GM21360 (cell line): ENCODE measurements around the gene DGKH.

ENCODE experiments used
- ATAC-seq: cut with Tn5 transposase; IDR thresholded peaks from one replicate; pipeline ENCODE4 v1.9.1; 2021; ENCODE audit warnings: mild to moderate bottlenecking, moderate library complexity; ENCODE audit not compliant: unreplicated experiment

Gene DGKH, protein sequence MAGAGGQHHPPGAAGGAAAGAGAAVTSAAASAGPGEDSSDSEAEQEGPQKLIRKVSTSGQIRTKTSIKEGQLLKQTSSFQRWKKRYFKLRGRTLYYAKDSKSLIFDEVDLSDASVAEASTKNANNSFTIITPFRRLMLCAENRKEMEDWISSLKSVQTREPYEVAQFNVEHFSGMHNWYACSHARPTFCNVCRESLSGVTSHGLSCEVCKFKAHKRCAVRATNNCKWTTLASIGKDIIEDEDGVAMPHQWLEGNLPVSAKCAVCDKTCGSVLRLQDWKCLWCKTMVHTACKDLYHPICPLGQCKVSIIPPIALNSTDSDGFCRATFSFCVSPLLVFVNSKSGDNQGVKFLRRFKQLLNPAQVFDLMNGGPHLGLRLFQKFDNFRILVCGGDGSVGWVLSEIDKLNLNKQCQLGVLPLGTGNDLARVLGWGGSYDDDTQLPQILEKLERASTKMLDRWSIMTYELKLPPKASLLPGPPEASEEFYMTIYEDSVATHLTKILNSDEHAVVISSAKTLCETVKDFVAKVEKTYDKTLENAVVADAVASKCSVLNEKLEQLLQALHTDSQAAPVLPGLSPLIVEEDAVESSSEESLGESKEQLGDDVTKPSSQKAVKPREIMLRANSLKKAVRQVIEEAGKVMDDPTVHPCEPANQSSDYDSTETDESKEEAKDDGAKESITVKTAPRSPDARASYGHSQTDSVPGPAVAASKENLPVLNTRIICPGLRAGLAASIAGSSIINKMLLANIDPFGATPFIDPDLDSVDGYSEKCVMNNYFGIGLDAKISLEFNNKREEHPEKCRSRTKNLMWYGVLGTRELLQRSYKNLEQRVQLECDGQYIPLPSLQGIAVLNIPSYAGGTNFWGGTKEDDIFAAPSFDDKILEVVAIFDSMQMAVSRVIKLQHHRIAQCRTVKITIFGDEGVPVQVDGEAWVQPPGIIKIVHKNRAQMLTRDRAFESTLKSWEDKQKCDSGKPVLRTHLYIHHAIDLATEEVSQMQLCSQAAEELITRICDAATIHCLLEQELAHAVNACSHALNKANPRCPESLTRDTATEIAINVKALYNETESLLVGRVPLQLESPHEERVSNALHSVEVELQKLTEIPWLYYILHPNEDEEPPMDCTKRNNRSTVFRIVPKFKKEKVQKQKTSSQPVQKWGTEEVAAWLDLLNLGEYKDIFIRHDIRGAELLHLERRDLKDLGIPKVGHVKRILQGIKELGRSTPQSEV

DNA sequence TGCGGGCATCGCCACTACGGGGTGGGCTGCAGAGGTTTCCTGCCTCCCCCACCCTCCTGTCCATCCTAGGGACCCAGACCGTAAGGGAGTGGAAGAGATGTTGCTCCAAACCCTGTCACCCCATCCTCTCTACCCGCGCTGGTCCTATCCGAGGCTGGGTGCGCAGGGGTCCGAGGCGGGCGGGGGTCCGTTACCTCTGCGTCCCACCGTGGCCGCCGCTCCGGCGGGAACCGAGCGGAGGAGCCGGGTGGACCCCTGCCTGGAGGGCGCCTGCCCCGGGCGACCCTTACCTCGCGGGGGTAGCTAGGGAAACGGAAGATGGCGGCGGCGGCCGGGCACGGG lies at the start of gene DGKH:
Gene DGKH (plus strand): TSS at position 307 of the 342 bp plus-strand sequence. CDS start 126 bp downstream, outside the sequence.
- ATAC-seq, result peak; percentile 29

GRCh38 chr13:42000846-42001245 lies 47.6 kb upstream of the DGKH start:
- no peak for ATAC-seq

GRCh38 chr13:42001580-42001979 lies 46.9 kb upstream of the DGKH start:
- no peak for ATAC-seq

GRCh38 chr13:42002066-42002465 lies 46.4 kb upstream of the DGKH start:
- ATAC-seq, result no peak

DNA sequence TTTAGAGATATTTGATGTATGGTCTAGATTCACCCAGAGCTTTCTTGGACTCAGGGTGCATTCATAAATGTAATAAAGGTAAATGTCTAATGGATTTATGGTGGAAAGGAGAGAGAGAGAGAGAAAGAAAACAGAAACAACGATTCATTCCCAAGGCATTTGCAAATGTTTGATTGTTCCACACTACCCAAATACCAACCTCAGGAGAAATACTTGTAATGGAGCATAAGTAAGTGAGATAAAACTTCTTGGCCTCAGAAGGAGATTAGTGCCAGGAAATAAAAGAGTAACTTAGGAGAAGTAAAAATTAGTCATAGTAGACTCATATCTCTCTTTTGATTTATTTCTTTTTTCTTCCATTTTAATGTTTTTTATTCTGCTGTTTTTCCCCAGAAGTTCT lies 40.6 kb upstream of the DGKH start:
- ATAC-seq, result no peak

DNA sequence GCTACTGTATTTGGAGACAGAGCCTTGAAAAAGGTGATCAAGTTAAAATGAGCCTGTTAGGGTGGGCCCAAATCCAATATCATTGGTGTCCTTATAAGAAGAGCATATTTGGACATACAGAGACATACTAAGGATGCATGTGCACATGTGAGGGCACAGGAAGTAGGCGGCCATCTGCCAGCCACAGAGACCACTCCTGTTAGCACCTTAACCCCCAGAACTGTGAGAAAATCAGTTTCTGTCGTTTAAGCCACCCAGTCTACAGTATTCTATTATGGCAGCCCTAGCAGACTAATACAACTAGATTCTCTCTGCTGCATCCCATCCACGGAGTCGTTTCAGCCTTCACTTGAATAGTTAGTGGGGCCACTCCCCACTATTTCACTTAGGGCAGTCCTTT lies 39.4 kb upstream of the DGKH start:
- ATAC-seq, result no peak

DNA sequence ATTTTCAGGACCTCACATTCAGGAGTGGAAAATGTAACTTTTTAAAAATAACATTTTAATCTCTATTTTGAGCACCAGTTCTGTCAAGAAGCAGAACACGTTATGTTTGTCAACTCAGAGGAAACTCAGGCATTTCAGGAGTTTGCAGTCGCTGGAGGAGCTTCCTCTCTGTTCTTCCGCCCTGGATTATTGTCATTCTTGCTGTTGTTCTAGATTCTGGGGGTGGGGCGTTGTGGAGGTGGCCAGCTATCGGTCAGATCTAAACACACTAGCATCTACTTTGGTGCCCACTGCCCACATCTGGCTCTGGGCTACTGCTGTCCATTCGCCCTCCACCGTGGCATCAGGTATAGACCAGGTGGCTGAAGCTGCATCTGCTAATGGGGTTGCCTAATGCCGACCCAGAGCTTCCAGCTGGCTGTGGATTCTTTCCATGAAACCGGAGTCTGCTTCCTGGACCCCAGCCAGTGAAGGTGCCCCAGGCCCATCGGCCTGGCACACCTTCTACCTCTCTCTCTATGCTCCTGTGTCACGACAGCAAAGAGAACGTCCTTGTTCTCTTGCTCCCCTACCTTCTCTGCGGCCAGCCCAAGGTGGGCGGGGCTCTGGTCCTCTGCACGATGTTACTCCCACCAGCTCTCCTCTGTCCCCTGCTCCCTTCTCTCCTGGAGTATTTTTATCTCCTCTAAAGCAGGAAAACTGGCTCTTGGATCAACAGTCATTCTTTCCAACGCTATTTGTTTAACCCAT lies 36.7 kb upstream of the DGKH start:
- no peak for ATAC-seq

DNA sequence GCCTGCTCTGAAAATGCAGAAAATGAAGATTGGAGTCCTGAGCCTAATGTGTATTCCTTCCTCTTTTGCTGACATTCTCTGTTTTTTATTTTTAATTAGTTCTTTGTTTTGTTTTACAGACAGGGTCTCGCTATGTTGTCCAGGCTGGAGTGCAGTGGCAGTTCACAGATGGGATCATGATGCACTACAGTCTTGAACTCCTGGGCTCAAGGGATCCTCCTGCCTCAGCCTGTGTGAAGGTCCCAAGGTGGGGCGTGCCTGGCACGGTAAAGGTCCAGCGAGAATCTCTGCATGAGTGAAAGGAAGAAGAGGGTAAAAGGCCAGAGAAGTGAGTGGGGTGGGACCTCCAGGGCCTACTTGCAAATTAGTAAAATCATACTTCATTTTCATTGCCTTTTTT lies 34.3 kb upstream of the DGKH start:
- no peak for ATAC-seq

- no peak for ATAC-seq
Measured at GRCh38 chr13:42017264-42017663, 31.2 kb upstream of the DGKH start.

GRCh38 chr13:42021851-42022250 lies 26.6 kb upstream of the DGKH start:
- ATAC-seq, result no peak

- ATAC-seq, result no peak
Measured at GRCh38 chr13:42022336-42022735, 26.1 kb upstream of the DGKH start.

DNA sequence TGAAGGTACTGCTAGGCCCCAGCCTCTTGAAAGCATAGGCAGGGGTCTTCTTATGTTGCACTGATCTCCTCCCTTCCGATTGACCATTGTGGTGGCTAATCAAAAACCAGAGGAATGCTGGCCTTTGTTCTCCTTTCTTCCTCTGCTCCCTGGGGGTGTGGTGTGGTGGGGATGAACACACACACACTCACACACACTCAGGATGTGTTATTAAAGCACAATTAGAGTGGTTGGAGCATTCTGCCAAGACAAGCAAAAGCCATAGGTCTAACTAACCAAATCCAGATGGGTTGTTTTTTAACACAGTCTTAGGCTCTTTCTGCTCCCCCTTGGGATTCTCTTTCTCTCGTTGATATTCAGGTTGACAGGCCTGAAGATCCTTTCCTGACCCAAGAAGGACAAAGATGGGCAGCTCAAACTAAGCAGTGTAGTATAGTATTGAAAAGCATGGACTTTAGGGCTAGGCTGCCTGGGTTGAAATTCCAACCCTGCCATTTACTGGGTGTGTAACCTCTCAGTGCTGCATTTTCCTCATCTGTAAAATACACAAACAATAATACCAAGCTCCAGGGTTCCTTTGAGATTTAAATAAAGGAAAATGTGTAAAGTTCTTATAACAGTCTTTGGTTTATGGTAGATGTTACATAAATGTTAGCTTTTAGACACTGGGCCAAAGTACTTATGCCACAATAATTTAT lies 25.5 kb upstream of the DGKH start:
- no peak for ATAC-seq

GRCh38 chr13:42027286-42027685 lies 21.2 kb upstream of the DGKH start:
- ATAC-seq, result no peak

DNA sequence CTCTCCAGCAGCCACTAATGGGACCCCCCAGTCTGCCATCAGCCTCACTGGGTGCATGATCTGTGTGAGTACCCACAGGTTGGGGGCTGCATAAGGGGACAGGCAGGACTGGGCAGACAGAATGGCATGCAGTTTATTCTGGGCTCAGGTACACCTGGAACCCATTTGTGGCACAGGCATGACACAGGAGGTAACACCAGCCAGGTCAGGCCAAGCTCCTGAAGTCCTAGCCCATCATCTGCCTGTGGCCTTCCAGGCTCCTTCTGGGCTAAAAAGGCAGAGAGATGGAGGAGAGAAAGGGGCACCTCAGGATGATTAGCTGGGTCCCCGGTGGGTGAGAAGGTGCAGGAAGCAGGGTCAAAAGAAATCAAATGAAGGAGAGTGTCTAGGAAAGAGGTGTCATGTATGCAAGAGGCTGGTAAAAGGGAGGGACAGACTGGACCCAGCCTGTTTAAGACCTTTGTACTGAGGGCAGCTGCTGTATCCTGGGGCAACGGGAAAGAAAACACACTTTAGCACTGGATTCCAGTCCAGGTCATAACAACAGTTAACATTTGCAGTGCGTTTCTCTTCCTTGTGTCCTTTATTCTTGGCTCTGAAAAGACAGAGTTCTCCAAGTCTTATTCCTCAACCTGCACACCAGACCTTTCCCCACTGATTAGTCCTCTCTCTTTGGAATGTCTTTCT lies 20.2 kb upstream of the DGKH start:
- ATAC-seq, result no peak

DNA sequence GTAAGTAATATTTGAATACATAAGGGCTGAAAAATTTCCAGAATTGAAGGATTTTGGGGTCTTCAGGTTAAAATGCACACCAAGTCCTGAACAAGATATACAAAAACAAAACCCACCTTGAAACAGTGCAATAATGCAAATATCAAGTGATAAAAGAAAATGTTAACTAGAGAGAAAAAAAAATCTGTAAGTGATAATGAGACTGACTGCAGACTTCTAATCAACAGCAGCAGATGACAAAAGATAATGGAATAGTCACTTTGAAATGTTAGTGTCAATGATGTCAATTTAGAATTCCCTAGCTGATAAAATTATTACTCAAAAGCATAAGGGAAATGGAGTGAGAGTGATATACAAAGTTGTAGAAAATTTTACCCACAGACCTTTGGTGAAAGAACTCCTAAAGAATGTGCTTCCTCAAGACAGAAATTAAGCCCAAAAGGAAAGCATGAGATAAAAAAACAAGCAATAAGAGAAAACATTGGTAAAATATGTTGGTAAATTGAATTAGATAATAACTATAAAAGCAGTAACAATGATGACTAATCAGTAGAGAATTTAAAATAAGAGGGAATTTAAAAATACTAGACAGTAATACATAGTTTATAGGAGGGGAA lies 12.4 kb upstream of the DGKH start:
- no peak for ATAC-seq

GRCh38 chr13:42036711-42037110 lies 11.7 kb upstream of the DGKH start:
- ATAC-seq, result no peak

DNA sequence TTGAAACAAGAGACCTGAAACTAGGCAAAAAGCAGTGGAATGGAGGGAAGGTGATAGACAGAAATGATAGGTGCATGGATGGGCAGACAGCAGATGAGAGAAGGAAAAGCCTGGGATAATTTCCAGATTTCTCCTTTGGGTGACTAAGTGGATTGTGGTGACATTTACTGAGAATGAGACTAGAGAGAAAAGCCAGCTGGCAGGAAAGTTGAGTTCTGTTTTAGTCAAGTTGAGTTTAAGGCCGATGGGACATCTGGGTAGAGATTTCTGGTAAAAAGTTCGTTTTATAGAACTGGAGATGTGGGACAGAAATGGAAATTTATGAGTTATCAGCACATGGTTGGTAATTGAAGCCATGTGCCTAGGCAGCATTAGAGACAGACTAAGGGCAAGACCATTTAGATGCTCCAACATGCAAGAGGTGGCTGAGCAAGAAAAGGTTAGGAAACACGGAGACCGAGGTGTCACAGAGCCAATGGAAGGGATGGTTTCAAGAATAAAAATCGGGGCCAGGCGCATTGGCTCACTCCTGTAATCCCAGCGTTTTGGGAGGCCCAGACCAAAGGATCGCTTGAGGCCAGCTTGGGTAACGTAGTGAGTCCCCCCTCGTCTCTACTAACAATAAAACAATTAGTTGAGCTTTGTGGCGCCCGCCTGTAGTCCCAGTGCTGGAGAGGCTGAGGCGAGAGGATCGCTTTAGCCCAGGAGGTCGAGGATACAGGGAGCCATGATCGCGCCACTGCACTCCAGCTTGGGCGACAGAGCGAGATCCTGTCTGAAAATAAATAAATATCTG lies 9.6 kb upstream of the DGKH start:
- no peak for ATAC-seq

- ATAC-seq, result no peak
Measured at GRCh38 chr13:42039457-42039945, 8.9 kb upstream of the DGKH start.
